IPS-NIHi7 (cell line): ENCODE data around the gene LILRA5.
"Not testable (repeated sequence)": the region's sequence is repeated elsewhere in the genome, so short reads cannot be mapped to it uniquely, and the experiment has no call there.

Experiments used
- DNase-seq: peaks from one replicate; pipeline ENCODE4 v3.0.0; 2012; ENCODE audit warnings: mixed read lengths; ENCODE audit errors: extremely low spot score

The LILRA5 gene

GRCh38 chr19:54273821-54274220 is 39.1 kb downstream of the LILRA5 start:
- no peak for DNase-seq

GRCh38 chr19:54272181-54272580 is 40.8 kb downstream of the LILRA5 start:
- DNase-seq = not testable (repeated sequence)

- DNase-seq = not testable (repeated sequence)
Observed at GRCh38 chr19:54271587-54271986, 41.4 kb downstream of the LILRA5 start.

GRCh38 chr19:54271106-54271505 is 41.9 kb downstream of the LILRA5 start:
- DNase-seq = no peak

- no peak for DNase-seq
Observed at GRCh38 chr19:54268936-54269335, 44.0 kb downstream of the LILRA5 start.

GRCh38 chr19:54266133-54266532 is 46.8 kb downstream of the LILRA5 start:
- DNase-seq = peak; percentile 89

- DNase-seq = no peak
Observed at GRCh38 chr19:54262470-54262869, 50.5 kb downstream of the LILRA5 start.

- DNase-seq = no peak
Observed at GRCh38 chr19:54262066-54262465, 50.9 kb downstream of the LILRA5 start.

- DNase-seq = no peak
Observed at GRCh38 chr19:54257116-54257480, 55.9 kb downstream of the LILRA5 start, which contains the start of gene LILRB5. LILRB5 (minus strand) TSS chr19:54257273; CDS start chr19:54257193, 80 bp downstream.
